Type B pancreatic cell (in vitro differentiated cells): ENCODE data around the gene LSMEM2. TPM values are rescaled to one million over a fixed set of nuclear protein-coding genes. Genes with fewer than 3 reads are reported as not detected.
A peak's percentile ranks its signal among the peaks of the same experiment; 100 is the strongest.

Source experiments
- DNase-seq: peaks from one replicate; pipeline ENCODE4 v3.0.0; 2021; ENCODE audit warnings: mixed read lengths; ENCODE audit not compliant: unreplicated experiment; ENCODE audit errors: extremely low spot score
- H3K27ac Mint-ChIP-seq: 2 replicates; pipeline ENCODE4 v1.8.0; 2021; ENCODE audit warnings: mild to moderate bottlenecking, mixed read lengths
- H3K27me3 Mint-ChIP-seq: 2 replicates; pipeline ENCODE4 v1.8.0; 2021; ENCODE audit warnings: mixed read lengths
- H3K36me3 Mint-ChIP-seq: 2 replicates; pipeline ENCODE4 v1.8.0; 2021; ENCODE audit warnings: mixed read lengths
- H3K4me1 Mint-ChIP-seq: one replicate; pipeline ENCODE4 v1.8.0; 2021; ENCODE audit warnings: mixed read lengths; ENCODE audit not compliant: unreplicated experiment
- H3K4me3 Mint-ChIP-seq: 2 replicates; pipeline ENCODE4 v1.8.0; 2021; ENCODE audit warnings: mild to moderate bottlenecking, mixed read lengths
- H3K9me3 Mint-ChIP-seq: 2 replicates; pipeline ENCODE4 v1.8.0; 2021; ENCODE audit warnings: mixed read lengths
- total RNA-seq: library from RNA; stranded (reverse); gene quantifications from 2 replicates; pipeline ENCODE4 v1.2.1, GENCODE V29; 2021; ENCODE audit warnings: low replicate concordance
- TF ChIP-seq, protein P1 (sequence below): fragments of 200-600 bp; sonication (generic); conservative IDR thresholded peaks from 2 replicates; pipeline ENCODE4 v1.5.0; 2021; ENCODE audit warnings: antibody characterized with exemption, mild to moderate bottlenecking

Gene LSMEM2
- total RNA-seq, 1 donor from 2014 or later, result not detected

DNA sequence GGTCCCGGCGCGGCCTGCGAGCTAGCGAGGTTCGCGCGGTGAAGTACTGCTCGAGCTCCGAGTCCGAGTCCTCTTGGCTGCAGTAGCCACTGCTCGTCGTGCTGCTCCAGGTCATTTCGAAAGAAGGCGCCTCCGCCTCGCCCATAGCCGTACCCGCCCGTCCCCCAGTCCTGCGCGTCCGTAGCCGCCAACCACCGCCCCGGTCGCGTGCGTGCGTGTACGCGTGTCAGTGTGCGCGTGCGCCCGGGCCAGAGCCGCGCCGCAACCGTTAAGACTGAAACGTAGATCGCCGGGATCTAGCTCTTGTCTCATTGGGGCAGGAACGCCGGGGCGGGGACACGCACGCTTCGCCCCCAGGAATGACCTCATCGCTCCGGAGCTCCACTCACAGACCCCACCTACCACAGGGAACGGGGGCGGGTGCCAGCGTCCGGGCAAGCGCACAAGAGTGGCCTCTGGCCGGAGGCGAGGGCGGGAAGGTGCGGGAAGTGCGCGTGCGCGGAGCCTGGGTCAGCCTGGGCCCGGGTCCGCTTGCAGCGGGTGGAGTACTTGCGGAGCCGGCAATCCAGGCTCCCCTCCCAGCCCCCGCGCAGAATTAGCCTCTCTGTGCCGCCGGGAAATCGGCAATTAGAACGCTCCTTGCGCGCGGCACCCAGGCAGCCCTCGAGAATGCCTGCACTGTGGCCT, 58.4 kb downstream of the LSMEM2 start:
- Mint-ChIP-seq H3K36me3 (peaks cover 4% of the 10 kb centered on the region), H3K4me1 (peaks cover 25% of the 10 kb centered on the region)
- peak; percentile 99 for DNase-seq

More for the DNA sequence above, 58.4 kb downstream of the LSMEM2 start:
- Mint-ChIP-seq H3K9me3 (no peaks in the 10 kb centered on the region), H3K27ac (peak overlapping the region; percentile 98), H3K4me3 (peak overlapping the region; percentile 98), H3K27me3 (peaks cover 35% of the 10 kb centered on the region)
- TF ChIP-seq, protein P1, sequence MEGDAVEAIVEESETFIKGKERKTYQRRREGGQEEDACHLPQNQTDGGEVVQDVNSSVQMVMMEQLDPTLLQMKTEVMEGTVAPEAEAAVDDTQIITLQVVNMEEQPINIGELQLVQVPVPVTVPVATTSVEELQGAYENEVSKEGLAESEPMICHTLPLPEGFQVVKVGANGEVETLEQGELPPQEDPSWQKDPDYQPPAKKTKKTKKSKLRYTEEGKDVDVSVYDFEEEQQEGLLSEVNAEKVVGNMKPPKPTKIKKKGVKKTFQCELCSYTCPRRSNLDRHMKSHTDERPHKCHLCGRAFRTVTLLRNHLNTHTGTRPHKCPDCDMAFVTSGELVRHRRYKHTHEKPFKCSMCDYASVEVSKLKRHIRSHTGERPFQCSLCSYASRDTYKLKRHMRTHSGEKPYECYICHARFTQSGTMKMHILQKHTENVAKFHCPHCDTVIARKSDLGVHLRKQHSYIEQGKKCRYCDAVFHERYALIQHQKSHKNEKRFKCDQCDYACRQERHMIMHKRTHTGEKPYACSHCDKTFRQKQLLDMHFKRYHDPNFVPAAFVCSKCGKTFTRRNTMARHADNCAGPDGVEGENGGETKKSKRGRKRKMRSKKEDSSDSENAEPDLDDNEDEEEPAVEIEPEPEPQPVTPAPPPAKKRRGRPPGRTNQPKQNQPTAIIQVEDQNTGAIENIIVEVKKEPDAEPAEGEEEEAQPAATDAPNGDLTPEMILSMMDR, result no peak

Other genes with a start within 250 kb of the LSMEM2 start
- 170 and 244 TPM in 2 replicates for gene RBM5, start 190.2 kb upstream of the LSMEM2 start, total RNA-seq
- 41.9 and 48.0 TPM in 2 replicates for gene SEMA3F, start 123.8 kb upstream of the LSMEM2 start, total RNA-seq
- 0.71 TPM in 1 of 2 replicates, not detected in the other for gene GNAT1, start 87.5 kb upstream of the LSMEM2 start, total RNA-seq
- gene SLC38A3, start 73.8 kb upstream of the LSMEM2 start, total RNA-seq, result 6.0 and 11.0 TPM in 2 replicates
- 140 and 145 TPM in 2 replicates for gene GNAI2, start 42.9 kb upstream of the LSMEM2 start, total RNA-seq
- gene SEMA3B, start 9.9 kb upstream of the LSMEM2 start, total RNA-seq, result 18.4 and 34.8 TPM in 2 replicates
- 60.9 and 80.5 TPM in 2 replicates for gene IFRD2, start 13.3 kb downstream of the LSMEM2 start, total RNA-seq
- gene HYAL3, start 20.3 kb downstream of the LSMEM2 start, total RNA-seq, result 2.9 and 4.0 TPM in 2 replicates
- 12.9 and 13.0 TPM in 2 replicates for gene NAA80, start 20.3 kb downstream of the LSMEM2 start, total RNA-seq
- 2.3 and 3.7 TPM in 2 replicates for gene HYAL1, start 24.5 kb downstream of the LSMEM2 start, total RNA-seq
- 46.6 and 52.5 TPM in 2 replicates for gene HYAL2, start 43.7 kb downstream of the LSMEM2 start, total RNA-seq
- gene TUSC2, start 49.1 kb downstream of the LSMEM2 start, total RNA-seq, result 24.9 and 39.0 TPM in 2 replicates
- gene RASSF1, start 61.7 kb downstream of the LSMEM2 start, total RNA-seq, result 13.7 and 13.8 TPM in 2 replicates
- gene ZMYND10, start 66.6 kb downstream of the LSMEM2 start, total RNA-seq, result 1.8 and 13.4 TPM in 2 replicates
- gene NPRL2, start 71.7 kb downstream of the LSMEM2 start, total RNA-seq, result 20.3 and 27.9 TPM in 2 replicates
- 10.1 and 15.9 TPM in 2 replicates for gene CYB561D2, start 71.8 kb downstream of the LSMEM2 start, total RNA-seq
- gene TMEM115, start 80.4 kb downstream of the LSMEM2 start, total RNA-seq, result 42.7 and 44.4 TPM in 2 replicates
- gene CACNA2D2, start 224.5 kb downstream of the LSMEM2 start, total RNA-seq, result 7.8 and 19.4 TPM in 2 replicates